Panc1 (cell line): Measurements from ENCODE around the gene KCNMA1. TPM values are rescaled to one million over a fixed set of nuclear protein-coding genes. Genes with fewer than 3 reads are reported as not detected.

Experiments
- ATAC-seq: fragments of 200-7000 bp; cut with Tn5 transposase; 2 replicates; pipeline ENCODE4 v1.9.1; 2020; ENCODE audit warnings: mild to moderate bottlenecking, moderate library complexity
- BruUV-seq: library from RNA; stranded (reverse); fragments of 400-500 nt; replicated peaks from 2 replicates; lab custom pipeline; 2021; lab: Mats Ljungman, UMichigan
- CTCF ChIA-PET: fragments of 300-600 bp; sonication (Branson Sonifier 250); formaldehyde crosslinking; loops from one replicate; lab custom pipeline; 2022; ENCODE audit warnings: antibody characterized with exemption; lab: Charles Lee
- POLR2A ChIA-PET: fragments of 300-600 bp; sonication (Branson Sonifier 250); formaldehyde crosslinking; loops from one replicate; lab custom pipeline; 2022; ENCODE audit warnings: antibody characterized with exemption; lab: Charles Lee
- DNase-seq: peaks from one replicate; pipeline ENCODE4 v3.0.0-alpha.2; 2010; ENCODE audit warnings: low read depth, low spot score
- H3K27ac ChIP-seq: 2 replicates; pipeline ENCODE4 v1.5.1; 2011; ENCODE audit warnings: mild to moderate bottlenecking, low read length, inconsistent platforms
- H3K27me3 ChIP-seq: fragments of 200-500 bp; sonication (Bioruptor generic); 2 replicates; pipeline ENCODE4 v1.6.0; 2014; ENCODE audit warnings: low read length, inconsistent platforms; ENCODE audit not compliant: control insufficient read depth, insufficient read depth
- H3K36me3 ChIP-seq: fragments of 200-500 bp; sonication (Bioruptor generic); 2 replicates; pipeline ENCODE4 v1.5.1; 2014; ENCODE audit warnings: inconsistent platforms, mild to moderate bottlenecking, low read length, moderate library complexity; ENCODE audit not compliant: control insufficient read depth, insufficient read depth
- H3K4me1 ChIP-seq: 2 replicates; pipeline ENCODE4 v1.5.1; 2011; ENCODE audit warnings: inconsistent platforms, mild to moderate bottlenecking, low read length, moderate library complexity; ENCODE audit not compliant: control insufficient read depth, insufficient read depth
- H3K4me3 ChIP-seq, 2 experiments: 2 replicates each; pipeline ENCODE4 v1.5.1; 2011 to 2012; ENCODE audit warnings: low read depth in 2 of 2, low read length in 2 of 2, mild to moderate bottlenecking in 2 of 2, inconsistent platforms in 1 of 2, moderate library complexity in 1 of 2
- H3K9me3 ChIP-seq: fragments of 200-500 bp; sonication (Bioruptor generic); 2 replicates; pipeline ENCODE4 v1.5.1; 2014; ENCODE audit warnings: low read depth, mild to moderate bottlenecking, inconsistent platforms, low read length, moderate library complexity; ENCODE audit not compliant: control insufficient read depth, insufficient read depth
- CTCF ChIP-seq: fragments of 450-650 bp; IDR thresholded peaks from 2 replicates; pipeline ENCODE4 v1.5.1; 2017; ENCODE audit warnings: mild to moderate bottlenecking
- POLR2AphosphoS5 ChIP-seq: IDR thresholded peaks from 2 replicates; pipeline ENCODE4 v1.6.1; 2012; ENCODE audit warnings: mild to moderate bottlenecking, low read depth, low read length, moderate library complexity
- SIN3A ChIP-seq: IDR thresholded peaks from 2 replicates; pipeline ENCODE4 v1.6.1; 2012; ENCODE audit warnings: low read depth, mild to moderate bottlenecking, low read length, moderate library complexity, borderline replicate concordance; ENCODE audit not compliant: insufficient read depth
- TCF7L2 ChIP-seq: IDR thresholded peaks from 2 replicates; pipeline ENCODE4 v1.6.1; 2011; ENCODE audit warnings: mild to moderate bottlenecking, low read depth, low read length, inconsistent platforms
- in situ Hi-C: cut with HindIII; loops from 2 replicates; pipeline ENCODE4 v1.10.0; 2016; ENCODE audit warnings: low sequenced_read_pairs, low pct_unique_long_range_greater_than_20kb
- intact Hi-C: fragments of 100-400 bp; cut with micrococcal nuclease; formaldehyde crosslinking; loops from one replicate; pipeline ENCODE4 v1.10.0; 2022; ENCODE audit not compliant: unreplicated experiment
- total RNA-seq: library from RNA; stranded (reverse); gene quantifications from one replicate; pipeline ENCODE4 v1.2.1, GENCODE V29; 2021; ENCODE audit not compliant: unreplicated experiment
- TF ChIP-seq, protein P1 (sequence below), 2 experiments: IDR thresholded peaks; 2 replicates each; pipeline ENCODE4 v1.6.1; 2011 to 2012; ENCODE audit warnings: low read depth in 2 of 2, control low read depth in 1 of 2, low read length in 1 of 2, mild to moderate bottlenecking in 1 of 2, moderate library complexity in 1 of 2; ENCODE audit not compliant: insufficient read depth in 1 of 2

Gene KCNMA1
- total RNA-seq, 1 experiment from 2014 or later, result 91.9 TPM

DNA sequence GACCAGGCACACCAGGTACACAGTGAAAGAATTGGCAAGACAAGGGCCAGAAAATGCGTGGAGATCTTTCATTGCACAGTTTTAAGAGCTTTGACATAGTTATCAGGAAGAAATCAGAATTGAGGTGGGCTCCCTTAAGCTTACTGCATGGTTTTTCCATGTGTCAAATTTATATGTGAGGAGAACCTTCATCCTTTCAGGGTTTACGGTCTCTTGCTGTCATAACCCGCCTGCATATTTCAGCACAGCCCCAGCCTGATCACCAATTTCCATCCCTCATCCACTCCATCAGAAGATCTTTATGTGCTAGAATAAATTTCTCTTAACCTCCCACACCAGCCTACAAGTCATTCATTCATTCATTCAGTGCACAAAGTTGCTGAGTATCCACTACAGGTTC is 373.1 kb downstream of the KCNMA1 start:
- Histone ChIP-seq H3K9me3 (no peaks in the 10 kb centered on the region), H3K36me3 (no peaks in the 10 kb centered on the region), H3K4me3 (no peak overlapping the region), H3K27me3 (no peaks in the 10 kb centered on the region), H3K4me1 (no peaks in the 10 kb centered on the region), H3K27ac (no peak overlapping the region)
- POLR2A ChIA-PET, result no interaction called here
- no TSS peak for BruUV-seq
- TF ChIP-seq CTCF, result no peak
- no peak for DNase-seq
- intact Hi-C loops (no loop called here), in situ Hi-C loops (no loop called here)
- CTCF ChIA-PET, result no interaction called here
- ATAC-seq, result no peak

GRCh38 chr10:77264107-77264506 is 373.5 kb downstream of the KCNMA1 start:
- no peak for ATAC-seq
- ChIA-PET CTCF (no interaction called here), POLR2A (no interaction called here)
- intact Hi-C loops, result no loop called here
- Histone ChIP-seq H3K4me3 (no peak overlapping the region), H3K36me3 (no peaks in the 10 kb centered on the region), H3K27me3 (no peaks in the 10 kb centered on the region), H3K27ac (no peak overlapping the region), H3K4me1 (no peaks in the 10 kb centered on the region), H3K9me3 (no peaks in the 10 kb centered on the region)
- in situ Hi-C loops, result no loop called here
- TF ChIP-seq TCF7L2, result no peak
- no peak for TF ChIP-seq SIN3A
- BruUV-seq, result no TSS peak
- DNase-seq, result no peak

- no peak overlapping the region for H3K4me3 ChIP-seq
- POLR2A ChIA-PET, result no interaction called here
- intact Hi-C loops, result no loop called here
- TF ChIP-seq CTCF, result no peak
- TF ChIP-seq, protein P1, sequence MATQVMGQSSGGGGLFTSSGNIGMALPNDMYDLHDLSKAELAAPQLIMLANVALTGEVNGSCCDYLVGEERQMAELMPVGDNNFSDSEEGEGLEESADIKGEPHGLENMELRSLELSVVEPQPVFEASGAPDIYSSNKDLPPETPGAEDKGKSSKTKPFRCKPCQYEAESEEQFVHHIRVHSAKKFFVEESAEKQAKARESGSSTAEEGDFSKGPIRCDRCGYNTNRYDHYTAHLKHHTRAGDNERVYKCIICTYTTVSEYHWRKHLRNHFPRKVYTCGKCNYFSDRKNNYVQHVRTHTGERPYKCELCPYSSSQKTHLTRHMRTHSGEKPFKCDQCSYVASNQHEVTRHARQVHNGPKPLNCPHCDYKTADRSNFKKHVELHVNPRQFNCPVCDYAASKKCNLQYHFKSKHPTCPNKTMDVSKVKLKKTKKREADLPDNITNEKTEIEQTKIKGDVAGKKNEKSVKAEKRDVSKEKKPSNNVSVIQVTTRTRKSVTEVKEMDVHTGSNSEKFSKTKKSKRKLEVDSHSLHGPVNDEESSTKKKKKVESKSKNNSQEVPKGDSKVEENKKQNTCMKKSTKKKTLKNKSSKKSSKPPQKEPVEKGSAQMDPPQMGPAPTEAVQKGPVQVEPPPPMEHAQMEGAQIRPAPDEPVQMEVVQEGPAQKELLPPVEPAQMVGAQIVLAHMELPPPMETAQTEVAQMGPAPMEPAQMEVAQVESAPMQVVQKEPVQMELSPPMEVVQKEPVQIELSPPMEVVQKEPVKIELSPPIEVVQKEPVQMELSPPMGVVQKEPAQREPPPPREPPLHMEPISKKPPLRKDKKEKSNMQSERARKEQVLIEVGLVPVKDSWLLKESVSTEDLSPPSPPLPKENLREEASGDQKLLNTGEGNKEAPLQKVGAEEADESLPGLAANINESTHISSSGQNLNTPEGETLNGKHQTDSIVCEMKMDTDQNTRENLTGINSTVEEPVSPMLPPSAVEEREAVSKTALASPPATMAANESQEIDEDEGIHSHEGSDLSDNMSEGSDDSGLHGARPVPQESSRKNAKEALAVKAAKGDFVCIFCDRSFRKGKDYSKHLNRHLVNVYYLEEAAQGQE (IDR thresholded peaks at IDR 0.05; ENCODE audit: insufficient read depth in 1 of 2, low read depth in 2 of 2, low read length in 1 of 2), result no peak
- no peak for TF ChIP-seq SIN3A
- no peak for TF ChIP-seq TCF7L2
- TF ChIP-seq POLR2AphosphoS5, result no peak
- ATAC-seq, result no peak
- H3K9me3 ChIP-seq, result no peaks in the 10 kb centered on the region
- H3K27ac ChIP-seq, result no peak overlapping the region
- BruUV-seq, result no TSS peak
- DNase-seq, result no peak
- CTCF ChIA-PET, result no interaction called here
- no peaks in the 10 kb centered on the region for H3K27me3 ChIP-seq
- no peaks in the 10 kb centered on the region for H3K4me1 ChIP-seq
- H3K36me3 ChIP-seq, result no peaks in the 10 kb centered on the region
- in situ Hi-C loops, result no loop called here
Measured at GRCh38 chr10:77263700-77264099, 373.9 kb downstream of the KCNMA1 start.
